ENCODE measurements around the gene DPP3.
"Not testable (repeated sequence)": the region's sequence is repeated elsewhere in the genome, so short reads cannot be mapped to it uniquely, and the experiment has no call there.

The DPP3 gene

DNA sequence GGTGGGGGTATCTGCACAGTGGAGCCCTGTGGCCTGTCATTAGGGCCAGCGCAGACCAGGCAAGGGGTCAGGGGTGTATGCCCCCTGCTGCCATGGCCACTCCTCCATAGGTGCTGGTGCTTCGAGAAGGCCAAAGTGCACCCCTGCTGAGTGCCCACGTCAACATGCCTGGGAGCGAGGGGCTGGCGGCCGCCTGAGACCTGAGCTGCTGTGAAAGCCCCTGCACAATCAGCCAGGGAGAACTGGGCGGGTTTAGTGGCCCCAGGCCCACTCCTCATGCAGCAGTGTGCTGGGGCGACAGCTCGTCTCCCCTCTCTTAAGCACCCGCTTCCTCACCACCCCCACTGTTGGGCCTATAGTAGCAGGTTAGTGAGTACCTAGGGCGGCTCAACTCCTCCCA lies 51.6 kb downstream of the DPP3 start:
- no peaks in the 10 kb centered on the region for H3K4me1 ChIP-seq (ENCODE audit: low read depth, poor library complexity, severe bottlenecking)
- TF ChIP-seq, protein P1, sequence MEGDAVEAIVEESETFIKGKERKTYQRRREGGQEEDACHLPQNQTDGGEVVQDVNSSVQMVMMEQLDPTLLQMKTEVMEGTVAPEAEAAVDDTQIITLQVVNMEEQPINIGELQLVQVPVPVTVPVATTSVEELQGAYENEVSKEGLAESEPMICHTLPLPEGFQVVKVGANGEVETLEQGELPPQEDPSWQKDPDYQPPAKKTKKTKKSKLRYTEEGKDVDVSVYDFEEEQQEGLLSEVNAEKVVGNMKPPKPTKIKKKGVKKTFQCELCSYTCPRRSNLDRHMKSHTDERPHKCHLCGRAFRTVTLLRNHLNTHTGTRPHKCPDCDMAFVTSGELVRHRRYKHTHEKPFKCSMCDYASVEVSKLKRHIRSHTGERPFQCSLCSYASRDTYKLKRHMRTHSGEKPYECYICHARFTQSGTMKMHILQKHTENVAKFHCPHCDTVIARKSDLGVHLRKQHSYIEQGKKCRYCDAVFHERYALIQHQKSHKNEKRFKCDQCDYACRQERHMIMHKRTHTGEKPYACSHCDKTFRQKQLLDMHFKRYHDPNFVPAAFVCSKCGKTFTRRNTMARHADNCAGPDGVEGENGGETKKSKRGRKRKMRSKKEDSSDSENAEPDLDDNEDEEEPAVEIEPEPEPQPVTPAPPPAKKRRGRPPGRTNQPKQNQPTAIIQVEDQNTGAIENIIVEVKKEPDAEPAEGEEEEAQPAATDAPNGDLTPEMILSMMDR (conservative IDR thresholded peaks at IDR 0.05; ENCODE audit: low read depth, low read length): no peak
- H3K4me3 ChIP-seq (IDR thresholded peaks at IDR 0.05; ENCODE audit: insufficient read depth, low read depth, low read length): no peak overlapping the region
- H3K27ac ChIP-seq: no peak overlapping the region
- no peaks in the 10 kb centered on the region for H3K27me3 ChIP-seq (ENCODE audit: insufficient read depth, low read depth)
- H2AFZ ChIP-seq (ENCODE audit: low read depth): no peak overlapping the region
- no peak overlapping the region for H3K4me2 ChIP-seq
- no peak overlapping the region for H3K9ac ChIP-seq
- no peaks in the 10 kb centered on the region for H4K20me1 ChIP-seq (ENCODE audit: insufficient read depth)
- no peaks in the 10 kb centered on the region for H3K36me3 ChIP-seq (ENCODE audit: insufficient read depth)
- no peaks in the 10 kb centered on the region for H3K79me2 ChIP-seq (ENCODE audit: insufficient read depth, low read depth)

DNA sequence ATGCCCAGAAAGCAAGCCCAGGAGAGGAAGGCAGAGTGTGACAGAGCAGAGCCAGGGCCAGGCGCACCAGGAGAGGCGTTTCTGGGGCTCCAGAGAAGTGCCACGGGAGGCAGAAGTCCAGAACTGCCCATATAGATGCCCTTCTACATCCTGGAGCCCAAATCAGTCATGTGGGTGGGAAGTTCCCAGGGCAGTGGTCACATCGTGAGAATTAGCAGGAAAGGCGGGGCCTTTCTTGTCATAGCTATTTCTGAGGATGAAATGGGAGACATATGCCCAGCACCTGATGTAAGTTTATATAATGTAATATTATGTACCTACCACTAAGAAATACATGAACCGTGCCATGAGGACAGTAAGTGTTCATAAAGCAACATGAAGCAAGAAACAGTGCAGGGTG lies 52.5 kb downstream of the DPP3 start:
- Histone ChIP-seq H3K4me2 (no peak overlapping the region), H3K27ac (no peak overlapping the region), H3K79me2 (ENCODE audit: insufficient read depth, low read depth) (no peaks in the 10 kb centered on the region), H3K4me3 (IDR thresholded peaks at IDR 0.05; ENCODE audit: insufficient read depth, low read depth, low read length) (no peak overlapping the region), H3K4me1 (ENCODE audit: low read depth, poor library complexity, severe bottlenecking) (no peaks in the 10 kb centered on the region), H2AFZ (ENCODE audit: low read depth) (no peak overlapping the region), H3K9ac (no peak overlapping the region), H3K27me3 (ENCODE audit: insufficient read depth, low read depth) (no peaks in the 10 kb centered on the region), H3K36me3 (ENCODE audit: insufficient read depth) (no peaks in the 10 kb centered on the region), H4K20me1 (ENCODE audit: insufficient read depth) (no peaks in the 10 kb centered on the region)
- TF ChIP-seq, protein P1 (conservative IDR thresholded peaks at IDR 0.05; ENCODE audit: low read depth, low read length): no peak

DNA sequence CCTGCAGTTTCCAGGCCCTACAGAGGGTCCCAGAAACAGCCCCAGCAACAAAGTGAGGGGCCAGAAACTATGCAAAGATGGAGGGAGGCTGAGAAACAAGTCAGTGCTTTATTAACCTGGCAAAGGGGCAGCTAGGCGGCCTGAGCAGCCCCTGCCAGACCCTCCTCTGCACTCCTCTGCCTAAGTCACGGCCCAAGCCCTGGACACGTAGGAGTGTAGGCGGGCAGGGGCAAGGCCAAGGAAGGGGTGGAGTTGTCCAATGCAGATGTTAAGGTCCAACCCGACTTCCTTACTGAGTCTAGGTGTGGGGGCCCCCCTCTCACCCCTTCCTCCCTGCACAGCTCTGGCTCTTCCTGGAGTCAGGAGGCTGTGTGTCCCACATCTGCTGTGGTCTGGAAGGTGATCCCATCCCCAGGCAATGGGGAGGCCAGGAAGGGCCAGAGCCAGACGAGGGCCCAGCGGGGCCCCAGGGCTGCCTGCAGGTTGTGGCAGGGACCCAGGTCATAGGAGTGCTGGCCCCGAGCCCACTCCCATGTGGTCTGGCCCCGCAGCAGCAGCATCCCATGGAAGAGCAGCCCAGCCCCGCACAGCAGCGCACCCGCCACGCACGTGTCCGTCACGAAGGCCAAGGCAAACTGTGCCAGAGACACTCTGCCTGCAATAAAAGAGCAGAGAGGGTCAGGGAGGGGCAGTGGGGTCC lies 59.1 kb downstream of the DPP3 start:
- Histone ChIP-seq H3K4me3 (IDR thresholded peaks at IDR 0.05; ENCODE audit: insufficient read depth, low read depth, low read length) (no peak overlapping the region), H3K4me1 (ENCODE audit: low read depth, poor library complexity, severe bottlenecking) (peaks cover under 1% of the 10 kb centered on the region), H3K27ac (no peak overlapping the region), H2AFZ (ENCODE audit: low read depth) (no peak overlapping the region), H3K9ac (no peak overlapping the region), H3K79me2 (ENCODE audit: insufficient read depth, low read depth) (no peaks in the 10 kb centered on the region), H3K27me3 (ENCODE audit: insufficient read depth, low read depth) (no peaks in the 10 kb centered on the region), H3K4me2 (no peak overlapping the region), H3K36me3 (ENCODE audit: insufficient read depth) (no peaks in the 10 kb centered on the region), H4K20me1 (ENCODE audit: insufficient read depth) (no peaks in the 10 kb centered on the region)
- TF ChIP-seq, protein P1 (conservative IDR thresholded peaks at IDR 0.05; ENCODE audit: low read depth, low read length): no peak

DNA sequence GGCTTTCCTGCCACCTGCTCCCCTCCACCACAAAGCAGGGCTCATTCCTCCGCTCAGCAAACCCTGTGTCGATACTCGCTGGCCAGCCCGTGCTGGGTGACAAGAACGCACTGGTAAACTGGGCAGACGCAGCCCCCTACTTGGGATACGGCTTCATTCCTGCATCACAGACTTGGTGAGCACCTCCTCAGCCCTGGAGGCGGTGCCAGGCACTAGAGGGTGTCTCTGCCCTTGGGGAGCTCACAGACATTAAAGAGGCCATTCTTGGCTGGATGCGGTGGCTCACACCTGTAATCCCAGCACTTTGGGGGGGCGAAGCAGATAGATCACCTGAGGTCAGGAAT lies 59.6 kb downstream of the DPP3 start:
- no peak overlapping the region for H3K4me2 ChIP-seq
- no peak overlapping the region for H3K9ac ChIP-seq
- no peak overlapping the region for H3K4me3 ChIP-seq (IDR thresholded peaks at IDR 0.05; ENCODE audit: insufficient read depth, low read depth, low read length)
- H3K27ac ChIP-seq: no peak overlapping the region
- H3K36me3 ChIP-seq (ENCODE audit: insufficient read depth): no peaks in the 10 kb centered on the region
- H3K79me2 ChIP-seq (ENCODE audit: insufficient read depth, low read depth): no peaks in the 10 kb centered on the region
- H2AFZ ChIP-seq (ENCODE audit: low read depth): no peak overlapping the region
- H3K4me1 ChIP-seq (ENCODE audit: low read depth, poor library complexity, severe bottlenecking): peaks cover 5% of the 10 kb centered on the region
- TF ChIP-seq, protein P1 (conservative IDR thresholded peaks at IDR 0.05; ENCODE audit: low read depth, low read length): no peak
- no peaks in the 10 kb centered on the region for H4K20me1 ChIP-seq (ENCODE audit: insufficient read depth)
- no peaks in the 10 kb centered on the region for H3K27me3 ChIP-seq (ENCODE audit: insufficient read depth, low read depth)

DNA sequence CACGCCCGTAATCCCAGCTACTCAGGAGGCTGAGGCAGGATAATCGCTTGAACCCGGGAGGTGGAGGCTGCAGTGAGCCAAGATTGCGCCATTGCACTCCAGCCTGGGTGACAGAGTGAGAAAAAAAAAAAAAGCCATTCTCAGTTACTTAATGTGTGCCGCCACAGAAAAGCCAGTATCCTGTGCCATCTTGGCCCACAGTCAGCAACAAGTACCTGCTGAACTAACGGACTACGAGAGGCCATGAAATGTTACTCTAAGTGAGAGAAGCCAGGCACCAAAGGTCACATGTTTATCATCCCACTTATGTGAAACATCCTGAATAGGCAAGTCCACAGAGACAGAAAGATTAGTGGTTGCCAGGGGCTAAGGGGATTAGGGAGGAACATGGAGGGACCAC lies 60.4 kb downstream of the DPP3 start:
- not testable (repeated sequence) for H2AFZ ChIP-seq (ENCODE audit: low read depth); H3K4me2 ChIP-seq; H3K9ac ChIP-seq; H3K4me3 ChIP-seq (IDR thresholded peaks at IDR 0.05; ENCODE audit: insufficient read depth, low read depth, low read length); H3K79me2 ChIP-seq (ENCODE audit: insufficient read depth, low read depth); H3K27me3 ChIP-seq (ENCODE audit: insufficient read depth, low read depth); H4K20me1 ChIP-seq (ENCODE audit: insufficient read depth); H3K36me3 ChIP-seq (ENCODE audit: insufficient read depth); H3K27ac ChIP-seq
- peaks cover 11% of the 10 kb centered on the region for H3K4me1 ChIP-seq (ENCODE audit: low read depth, poor library complexity, severe bottlenecking)
